HL-60 (cell line): ENCODE data around the gene SETD7.

ENCODE experiments used
- DNase-seq, 2 experiments: peaks; one replicate each; pipeline ENCODE4 v3.0.0-alpha.2; 2010 to 2020; ENCODE audit warnings: low read depth in 1 of 2, low spot score in 1 of 2
- H3K27ac ChIP-seq: fragments of 250-450 bp; sonication (Bioruptor Pico); replicated peaks from 2 replicates; pipeline ENCODE4 v1.5.1; 2020; ENCODE audit warnings: mild to moderate bottlenecking, moderate library complexity
- H3K27me3 ChIP-seq: fragments of 250-450 bp; sonication (Bioruptor Pico); 2 replicates; pipeline ENCODE4 v1.5.1; 2021; ENCODE audit warnings: mild to moderate bottlenecking, moderate library complexity; ENCODE audit not compliant: insufficient read depth, poor library complexity, severe bottlenecking
- H3K4me3 ChIP-seq: replicated peaks from 2 replicates; pipeline ENCODE4 v1.5.1; 2011; ENCODE audit warnings: mild to moderate bottlenecking, control low read depth, low read length; ENCODE audit not compliant: insufficient read depth
- GABPA ChIP-seq: IDR thresholded peaks from 2 replicates; pipeline ENCODE4 v1.6.1; 2012; ENCODE audit warnings: low read depth
- POLR2AphosphoS5 ChIP-seq: IDR thresholded peaks from 2 replicates; pipeline ENCODE4 v1.6.1; 2012; ENCODE audit warnings: low read depth
- REST ChIP-seq: IDR thresholded peaks from 2 replicates; pipeline ENCODE4 v1.6.1; 2012; ENCODE audit warnings: low read depth; ENCODE audit not compliant: insufficient replicate concordance
- SPI1 ChIP-seq: IDR thresholded peaks from 2 replicates; pipeline ENCODE4 v1.6.1; 2012; ENCODE audit warnings: low read depth, mild to moderate bottlenecking, borderline replicate concordance
- TF ChIP-seq, protein P1 (sequence below): IDR thresholded peaks from one replicate; pipeline ENCODE4 v1.5.1; 2011; ENCODE audit warnings: low read length, control low read depth, inconsistent platforms; ENCODE audit not compliant: insufficient read depth

The SETD7 gene

DNA sequence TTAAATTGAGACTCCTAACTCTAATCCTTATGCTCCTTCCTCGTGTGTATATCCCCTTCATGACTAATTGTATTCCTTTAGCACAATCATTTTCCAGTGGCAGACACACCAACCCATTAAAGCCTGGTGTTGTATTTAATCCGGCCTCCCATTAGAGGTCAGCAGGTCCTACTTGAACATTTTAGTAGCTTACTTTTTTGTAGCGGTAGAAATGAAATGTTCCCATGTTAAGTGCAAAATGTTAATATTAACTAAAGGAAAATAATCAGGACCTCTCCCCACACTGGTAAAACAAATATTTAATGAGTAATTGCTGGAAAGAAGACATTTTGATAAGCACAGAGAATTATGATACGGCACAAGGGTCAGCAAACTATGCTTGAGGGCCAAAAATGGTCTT is 98.7 kb downstream of the SETD7 start:
- no peak overlapping the region for H3K27ac ChIP-seq
- DNase-seq, result no peak
- H3K27me3 ChIP-seq, result no peaks in the 10 kb centered on the region
- TF ChIP-seq GABPA (no peak), POLR2AphosphoS5 (no peak), SPI1 (no peak), REST (no peak)
- TF ChIP-seq, protein P1, sequence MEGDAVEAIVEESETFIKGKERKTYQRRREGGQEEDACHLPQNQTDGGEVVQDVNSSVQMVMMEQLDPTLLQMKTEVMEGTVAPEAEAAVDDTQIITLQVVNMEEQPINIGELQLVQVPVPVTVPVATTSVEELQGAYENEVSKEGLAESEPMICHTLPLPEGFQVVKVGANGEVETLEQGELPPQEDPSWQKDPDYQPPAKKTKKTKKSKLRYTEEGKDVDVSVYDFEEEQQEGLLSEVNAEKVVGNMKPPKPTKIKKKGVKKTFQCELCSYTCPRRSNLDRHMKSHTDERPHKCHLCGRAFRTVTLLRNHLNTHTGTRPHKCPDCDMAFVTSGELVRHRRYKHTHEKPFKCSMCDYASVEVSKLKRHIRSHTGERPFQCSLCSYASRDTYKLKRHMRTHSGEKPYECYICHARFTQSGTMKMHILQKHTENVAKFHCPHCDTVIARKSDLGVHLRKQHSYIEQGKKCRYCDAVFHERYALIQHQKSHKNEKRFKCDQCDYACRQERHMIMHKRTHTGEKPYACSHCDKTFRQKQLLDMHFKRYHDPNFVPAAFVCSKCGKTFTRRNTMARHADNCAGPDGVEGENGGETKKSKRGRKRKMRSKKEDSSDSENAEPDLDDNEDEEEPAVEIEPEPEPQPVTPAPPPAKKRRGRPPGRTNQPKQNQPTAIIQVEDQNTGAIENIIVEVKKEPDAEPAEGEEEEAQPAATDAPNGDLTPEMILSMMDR, result no peak
- no peak overlapping the region for H3K4me3 ChIP-seq

GRCh38 chr4:139455126-139455538 is 100.9 kb downstream of the SETD7 start:
- no peak overlapping the region for H3K27ac ChIP-seq

More at GRCh38 chr4:139455126-139455538, 100.9 kb downstream of the SETD7 start:
- Histone ChIP-seq H3K4me3 (peak overlapping the region; percentile 100), H3K27me3 (no peaks in the 10 kb centered on the region)
- TF ChIP-seq SPI1 (no peak), REST (no peak), GABPA (no peak), POLR2AphosphoS5 (no peak)
- TF ChIP-seq, protein P1, result no peak
- no peak for DNase-seq
